Measurements from ENCODE around the gene SKAP2. TPM values are rescaled to one million over a fixed set of nuclear protein-coding genes. Genes with fewer than 3 reads are reported as not detected.

The SKAP2 gene
- total and polyA plus RNA-seq, 2 of the 13 experiments (the other 11 are each of a cell fraction or from before 2014, with no cell fraction given) = 3.6 to 12.9 TPM

GRCh38 chr7:26667514-26668133 lies 196.8 kb downstream of the SKAP2 start (continued):
- TF ChIP-seq ZNF800 (CRISPR knock-in tag; IDR thresholded peaks at IDR 0.05) (peak; percentile 72; the same call in 1 of the 2 replicates), SOX6 (IDR thresholded peaks at IDR 0.05) (no peak), SOX6 (CRISPR knock-in tag; IDR thresholded peaks at IDR 0.05) (peak; percentile 43; the same call in 1 of the 2 replicates), ZNF792 (CRISPR knock-in tag; IDR thresholded peaks at IDR 0.05) (0 out of 2 replicates have a peak, but pooled peaks have one; percentile 24), SAP130 (CRISPR knock-in tag; IDR thresholded peaks at IDR 0.05; ENCODE audit: low read depth) (peak; percentile 37), HNF1B (CRISPR knock-in tag; IDR thresholded peaks at IDR 0.05) (peak; percentile 55; the same call in 1 of the 2 replicates), PHF20 (CRISPR knock-in tag; IDR thresholded peaks at IDR 0.05) (no peak), LCORL (IDR thresholded peaks at IDR 0.05) (no peak), LCORL (CRISPR knock-in tag; IDR thresholded peaks at IDR 0.05) (peak; percentile 50; the same call in 1 of the 2 replicates), FOXJ3 (CRISPR knock-in tag; IDR thresholded peaks at IDR 0.05; ENCODE audit: borderline replicate concordance) (0 out of 2 replicates have a peak, but pooled peaks have one; percentile 26), ZNF264 (CRISPR knock-in tag; IDR thresholded peaks at IDR 0.05) (peak; percentile 68; the same call in 1 of the 2 replicates), IRF2 (CRISPR knock-in tag; IDR thresholded peaks at IDR 0.05) (0 out of 2 replicates have a peak, but pooled peaks have one; percentile 26), HOXD1 (CRISPR knock-in tag; IDR thresholded peaks at IDR 0.05) (no peak), HMGXB4 (CRISPR knock-in tag; IDR thresholded peaks at IDR 0.05; ENCODE audit: borderline replicate concordance in 1 of 2, low read depth in 1 of 2) (peak; percentile 40 to 77; a peak in 1 of 4 replicates), ZNF354B (CRISPR knock-in tag; IDR thresholded peaks at IDR 0.05) (no peak), TEAD3 (CRISPR knock-in tag; optimal IDR thresholded peaks at IDR 0.05; ENCODE audit: borderline replicate concordance) (peak; percentile 20), ZSCAN9 (CRISPR knock-in tag; IDR thresholded peaks at IDR 0.05; ENCODE audit: borderline replicate concordance) (peak; percentile 40; the same call in 1 of the 2 replicates), ISL2 (CRISPR knock-in tag; IDR thresholded peaks at IDR 0.05) (0 out of 2 replicates have a peak, but pooled peaks have one; percentile 20), ZNF646 (CRISPR knock-in tag; IDR thresholded peaks at IDR 0.05) (no peak)
